HG02763 (cell line): Measurements from ENCODE around the gene SRRT.
A peak's percentile ranks its signal among the peaks of the same experiment; 100 is the strongest.
"Not testable (repeated sequence)": the region's sequence is repeated elsewhere in the genome, so short reads cannot be mapped to it uniquely, and the experiment has no call there.

Experiments
- ATAC-seq: cut with Tn5 transposase; IDR thresholded peaks from one replicate; pipeline ENCODE4 v1.9.1; 2021; ENCODE audit warnings: mild to moderate bottlenecking, moderate library complexity; ENCODE audit not compliant: unreplicated experiment

The SRRT gene

DNA sequence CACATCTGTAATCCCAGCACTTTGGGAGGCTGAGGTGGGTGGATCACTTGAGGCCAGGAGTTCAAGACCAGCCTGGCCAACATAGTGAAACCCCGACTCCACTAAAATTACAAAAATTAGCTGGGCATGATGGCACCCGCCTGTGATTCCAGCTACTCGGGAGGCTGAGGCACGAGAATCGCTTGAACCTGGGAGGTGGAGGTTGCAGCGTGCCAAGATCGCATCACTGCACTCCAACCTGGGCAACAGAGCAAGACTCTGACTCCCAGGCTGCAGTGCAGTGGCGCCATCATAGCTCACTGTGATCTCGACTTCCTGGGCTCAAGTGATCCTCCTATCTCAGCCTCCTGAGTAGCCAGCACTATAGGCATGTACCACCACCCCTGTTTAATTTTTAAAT, 20.0 kb upstream of the SRRT start:
- not testable (repeated sequence) for ATAC-seq

DNA sequence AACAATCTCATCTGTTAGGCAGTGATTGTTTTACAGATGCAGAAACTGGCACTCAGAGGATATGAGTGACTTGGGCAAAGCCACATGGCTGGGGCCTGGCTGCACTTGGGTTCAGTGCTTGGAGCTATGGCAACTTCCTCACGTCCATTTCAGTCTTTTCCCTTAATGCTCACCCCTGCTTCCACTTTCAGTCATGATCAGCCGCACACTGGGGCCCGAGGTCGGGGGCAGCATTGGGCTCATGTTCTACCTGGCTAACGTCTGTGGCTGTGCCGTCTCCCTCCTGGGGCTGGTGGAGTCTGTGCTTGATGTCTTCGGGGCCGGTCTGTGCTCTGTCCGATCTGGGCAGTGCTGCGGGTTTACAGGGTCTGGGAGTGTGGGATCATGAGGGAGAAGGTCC, 19.4 kb upstream of the SRRT start:
- ATAC-seq = no peak

DNA sequence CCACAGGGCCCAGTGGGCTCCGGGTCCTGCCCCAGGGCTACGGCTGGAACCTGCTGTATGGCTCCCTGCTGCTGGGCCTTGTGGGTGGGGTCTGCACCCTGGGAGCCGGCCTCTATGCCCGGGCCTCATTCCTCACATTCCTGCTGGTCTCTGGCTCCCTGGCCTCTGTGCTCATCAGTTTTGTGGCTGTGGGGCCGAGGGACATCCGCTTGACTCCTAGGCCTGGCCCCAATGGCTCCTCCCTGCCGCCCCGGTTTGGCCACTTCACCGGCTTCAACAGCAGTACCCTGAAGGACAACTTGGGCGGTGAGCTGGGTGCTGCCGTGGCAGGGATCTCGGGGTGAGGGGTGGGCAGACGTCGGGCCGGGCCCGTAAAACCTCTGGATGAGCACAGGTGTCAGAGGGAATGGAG, 18.0 kb upstream of the SRRT start:
- ATAC-seq = no peak

- ATAC-seq = no peak
Measured at GRCh38 chr7:100859856-100860255, 15.0 kb upstream of the SRRT start.

GRCh38 chr7:100860702-100861615, 13.9 kb upstream of the SRRT start:
- ATAC-seq = no peak

DNA sequence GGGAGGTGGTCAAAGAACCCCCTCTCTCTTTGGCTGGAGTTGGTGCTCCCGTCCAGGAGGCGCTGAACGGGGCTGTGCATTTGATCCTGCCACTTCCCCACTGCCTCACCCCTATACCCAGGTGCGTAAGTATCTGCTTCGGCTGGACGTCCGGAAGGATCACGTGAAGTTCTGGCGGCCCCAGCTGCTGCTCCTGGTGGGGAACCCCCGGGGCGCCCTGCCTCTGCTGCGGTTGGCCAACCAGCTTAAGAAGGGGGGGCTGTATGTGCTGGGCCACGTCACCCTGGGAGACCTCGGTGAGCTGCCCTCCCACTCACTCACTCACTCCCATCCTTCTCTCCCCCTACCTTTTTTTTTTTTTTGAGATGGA, 13.3 kb upstream of the SRRT start:
- ATAC-seq = no peak

DNA sequence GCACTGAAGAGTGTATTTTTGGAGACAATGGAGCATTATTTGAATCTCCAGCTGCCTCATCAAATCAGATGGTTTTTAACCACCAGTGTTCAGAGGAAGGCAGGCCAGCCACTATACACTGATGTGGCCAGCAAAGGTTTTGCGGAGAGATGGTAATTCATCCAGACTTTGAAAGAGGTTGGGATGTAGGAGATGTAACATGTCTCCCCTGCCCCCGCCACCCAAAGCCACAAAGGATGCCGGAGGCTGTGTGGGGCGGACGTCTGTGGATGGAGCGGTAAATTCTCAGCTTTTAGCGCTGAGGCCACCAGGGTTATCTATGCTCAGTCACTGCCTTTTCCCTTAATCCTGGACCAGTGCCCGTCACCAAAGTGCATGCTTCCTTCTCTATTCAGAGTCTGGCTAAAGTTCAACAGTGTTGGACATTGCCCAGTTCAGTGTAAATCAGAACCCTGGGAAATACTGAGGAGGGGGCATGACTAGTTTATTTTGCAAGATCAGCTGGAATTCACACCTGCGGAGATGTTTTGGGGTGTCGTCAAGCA, 11.4 kb upstream of the SRRT start:
- ATAC-seq = no peak

DNA sequence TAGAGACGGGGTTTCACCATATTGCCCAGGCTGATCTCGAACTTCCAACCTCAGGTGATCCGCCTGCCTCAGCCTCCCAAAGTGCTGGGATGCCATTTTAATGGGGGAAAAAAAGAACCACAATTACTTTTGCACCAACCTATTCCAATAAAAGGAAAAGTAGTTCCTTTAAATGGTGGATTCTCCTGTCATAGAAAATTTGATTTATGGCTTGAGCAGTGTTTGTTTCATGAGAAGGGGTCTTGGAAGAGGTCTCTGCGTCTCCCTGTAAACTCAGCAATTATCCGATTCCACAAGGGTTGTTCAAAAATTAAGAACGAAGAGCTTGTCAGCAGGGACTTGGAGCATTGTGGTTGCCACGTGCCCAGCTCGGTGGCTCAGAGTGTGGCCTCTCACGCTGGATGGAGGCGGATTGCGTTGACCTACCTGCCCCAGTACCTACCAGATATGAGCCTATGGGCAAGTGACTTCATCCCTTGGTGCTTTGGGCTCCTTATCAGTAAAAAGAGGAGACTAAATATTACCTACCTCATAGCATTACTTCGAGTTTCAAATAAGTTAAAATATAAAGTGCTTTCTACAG, 10.5 kb upstream of the SRRT start:
- ATAC-seq = no peak

GRCh38 chr7:100865372-100865911, 9.5 kb upstream of the SRRT start:
- ATAC-seq = no peak

GRCh38 chr7:100865938-100866728, 8.8 kb upstream of the SRRT start:
- no peak for ATAC-seq

DNA sequence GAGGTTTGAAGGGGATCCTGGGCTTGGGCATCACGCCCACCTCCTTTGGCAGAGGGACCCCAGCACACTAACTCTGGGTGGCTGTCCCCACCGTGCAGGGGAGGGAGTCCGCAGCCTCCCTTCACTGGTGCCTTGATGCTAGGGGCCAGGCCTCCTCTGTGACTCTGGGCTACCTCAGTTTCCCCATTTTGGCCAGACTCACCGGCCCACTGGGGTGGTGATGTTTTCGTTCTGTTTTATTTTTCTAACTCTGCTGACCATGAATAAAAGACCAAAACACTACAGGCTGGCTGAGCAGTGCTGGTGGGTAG, 8.2 kb upstream of the SRRT start:
- ATAC-seq = no peak

DNA sequence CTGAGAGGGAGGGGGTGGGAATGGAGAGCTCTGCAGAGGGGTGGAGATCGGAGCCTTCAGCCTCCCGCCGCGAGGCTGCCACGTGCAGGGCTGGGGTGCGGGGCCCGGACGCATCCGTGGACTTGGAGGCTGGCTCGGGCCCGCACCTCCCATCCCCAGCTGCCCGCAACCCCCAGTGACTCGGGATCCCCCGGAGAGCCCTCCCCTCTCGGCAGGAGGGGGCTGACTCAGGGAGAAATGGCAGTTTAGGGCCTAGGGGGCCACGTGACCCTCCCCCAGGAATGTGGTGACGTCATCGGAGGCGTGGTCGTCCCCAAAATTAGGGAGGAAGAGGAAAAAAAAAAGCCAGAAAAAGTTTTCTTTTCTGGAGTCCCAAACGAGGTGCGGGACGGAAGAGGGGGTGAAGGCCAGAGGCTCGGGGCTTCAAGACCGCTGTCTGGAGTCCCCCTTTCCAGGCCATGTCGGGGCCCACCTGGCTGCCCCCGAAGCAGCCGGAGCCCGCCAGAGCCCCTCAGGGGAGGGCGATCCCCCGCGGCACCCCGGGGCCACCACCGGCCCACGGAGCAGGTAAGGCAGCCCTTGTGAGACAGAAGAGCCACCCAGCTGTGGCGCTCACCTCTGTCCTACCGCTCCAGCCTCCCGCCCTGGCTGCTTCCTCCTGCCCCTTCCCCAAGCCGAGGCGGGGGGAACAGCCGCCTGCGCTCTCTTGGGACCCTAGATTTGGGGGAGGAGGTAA, 7.7 kb upstream of the SRRT start, which contains the start of gene TRIP6:
TRIP6 (plus strand) TSS at position 348 of the 736 bp plus-strand sequence; CDS start at position 459, 111 bp downstream.
- no peak for ATAC-seq

DNA sequence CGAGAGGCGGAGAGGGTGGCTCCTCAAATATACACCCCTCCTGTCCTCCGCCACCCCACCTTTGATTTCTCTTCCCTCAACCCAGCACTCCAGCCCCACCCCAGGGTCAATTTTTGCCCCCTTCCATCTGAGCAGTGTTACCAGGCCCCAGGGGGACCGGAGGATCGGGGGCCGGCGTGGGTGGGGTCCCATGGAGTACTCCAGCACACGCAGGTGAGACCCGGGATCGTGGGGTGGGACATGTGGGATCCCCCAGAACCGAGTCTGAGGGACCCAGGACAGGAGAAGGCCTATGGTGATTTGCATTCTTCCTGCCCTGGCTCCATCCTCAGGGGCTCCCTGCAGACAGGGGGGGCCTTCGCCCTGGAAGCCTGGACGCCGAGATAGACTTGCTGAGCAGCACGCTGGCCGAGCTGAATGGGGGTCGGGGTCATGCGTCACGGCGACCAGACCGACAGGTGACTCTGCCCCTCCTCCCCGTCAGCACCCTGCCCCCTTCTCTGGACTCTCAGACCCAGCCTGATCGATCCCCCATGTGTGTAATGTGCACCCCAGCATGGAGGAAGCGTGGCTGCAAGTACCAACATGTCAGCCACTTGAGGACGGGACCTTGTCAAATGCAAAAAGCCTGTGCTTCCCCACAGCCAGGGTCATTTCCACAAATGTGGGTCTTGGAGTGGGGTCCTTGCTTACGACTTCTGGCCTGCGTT, 7.0 kb upstream of the SRRT start:
- no peak for ATAC-seq

- ATAC-seq = no peak
Measured at GRCh38 chr7:100873599-100874299, 1.2 kb upstream of the SRRT start.

- no peak for ATAC-seq
Measured at GRCh38 chr7:100874300-100874576, 665 bp upstream of the SRRT start.

GRCh38 chr7:100875356-100875751, 451 bp downstream of the SRRT start:
- ATAC-seq = peak; percentile 20

GRCh38 chr7:100878013-100878412, 3.1 kb downstream of the SRRT start:
- no peak for ATAC-seq

- ATAC-seq = no peak
Measured at GRCh38 chr7:100878685-100879084, 3.8 kb downstream of the SRRT start.

DNA sequence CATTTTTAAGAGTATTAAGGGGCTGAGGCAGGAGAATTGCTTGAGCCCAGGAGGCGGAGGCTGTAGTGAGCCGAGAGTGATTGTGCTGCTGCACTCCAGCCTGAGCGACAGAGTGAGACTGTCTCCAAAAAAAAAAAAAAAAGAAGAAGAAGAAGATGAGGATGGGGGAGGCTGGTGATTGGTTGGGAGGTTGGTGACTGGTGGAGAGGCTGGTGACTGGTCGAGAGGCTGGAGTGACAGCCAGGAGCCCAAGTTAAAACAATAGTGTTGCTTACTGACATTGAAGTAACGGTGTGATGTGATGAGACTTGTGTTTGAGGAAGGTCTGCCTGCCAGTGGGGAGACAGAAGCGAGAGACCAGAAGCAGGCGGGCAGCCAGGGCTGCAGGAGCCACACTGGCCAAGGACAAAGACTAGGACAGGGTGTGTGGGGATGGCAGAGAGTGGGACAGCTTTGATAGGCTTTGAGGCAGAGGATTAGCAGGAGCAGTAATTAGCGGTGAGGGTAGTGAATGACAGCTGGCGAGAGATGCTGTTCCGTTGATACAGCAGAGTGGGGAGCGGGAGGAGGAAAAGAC, 4.9 kb downstream of the SRRT start:
- ATAC-seq = no peak
